Karpas-422 (cell line): ENCODE results near the gene SELE. TPM values are rescaled to one million over a fixed set of nuclear protein-coding genes. Genes with fewer than 3 reads are reported as not detected.

Experiments used
- DNase-seq: peaks from one replicate; pipeline ENCODE4 v3.0.0-alpha.2; 2015
- H2AFZ ChIP-seq: fragments of 200-600 bp; sonication (generic); 2 replicates; pipeline ENCODE4 v1.6.1; 2014; ENCODE audit warnings: antibody characterized with exemption, low read length, mixed read lengths
- H3K27ac ChIP-seq: fragments of 200-600 bp; sonication (generic); 2 replicates; pipeline ENCODE4 v1.5.1; 2014; ENCODE audit warnings: mild to moderate bottlenecking, low read length, moderate library complexity
- H3K27me3 ChIP-seq: fragments of 200-600 bp; sonication (generic); 2 replicates; pipeline ENCODE4 v1.6.1; 2014; ENCODE audit warnings: low read length, mixed read lengths
- H3K36me3 ChIP-seq: fragments of 200-600 bp; sonication (generic); 2 replicates; pipeline ENCODE4 v1.6.1; 2014; ENCODE audit warnings: low read length, mixed read lengths; ENCODE audit not compliant: insufficient read depth
- H3K4me1 ChIP-seq: fragments of 200-600 bp; sonication (generic); 2 replicates; pipeline ENCODE4 v1.6.1; 2014; ENCODE audit warnings: mild to moderate bottlenecking, low read length, mixed read lengths
- H3K4me2 ChIP-seq: fragments of 200-600 bp; sonication (generic); 2 replicates; pipeline ENCODE4 v1.6.1; 2014; ENCODE audit warnings: low read length, low read depth, mild to moderate bottlenecking; ENCODE audit not compliant: poor library complexity, severe bottlenecking
- H3K4me3 ChIP-seq: fragments of 200-600 bp; sonication (generic); 2 replicates; pipeline ENCODE4 v1.5.1; 2014; ENCODE audit warnings: mild to moderate bottlenecking, antibody characterized with exemption, low read length, mixed read lengths
- H3K79me2 ChIP-seq: fragments of 200-600 bp; sonication (generic); 2 replicates; pipeline ENCODE4 v1.6.1; 2014; ENCODE audit warnings: mild to moderate bottlenecking, low read length, mixed read lengths
- H3K9ac ChIP-seq: fragments of 200-600 bp; sonication (generic); 2 replicates; pipeline ENCODE4 v1.6.0; 2014; ENCODE audit warnings: low read length
- H3K9me2 ChIP-seq: fragments of 200-600 bp; sonication (generic), shearing (Covaris generic); replicated peaks from 2 replicates; pipeline ENCODE4 v1.6.0; 2014; ENCODE audit warnings: mild to moderate bottlenecking, low read length, moderate library complexity; ENCODE audit not compliant: insufficient read depth
- H3K9me3 ChIP-seq: fragments of 300-700, 200-600 bp; sonication (generic); 2 replicates; pipeline ENCODE4 v1.6.1; 2014; ENCODE audit warnings: low read length, mixed read lengths
- H4K20me1 ChIP-seq: fragments of 200-600 bp; sonication (generic); 2 replicates; pipeline ENCODE4 v1.6.1; 2014; ENCODE audit warnings: mild to moderate bottlenecking, antibody characterized with exemption, low read length, low read depth; ENCODE audit not compliant: insufficient read depth
- total RNA-seq: library from RNA; depleted of rRNA; stranded (reverse); fragments of >200 nt; shearing (Covaris generic); gene quantifications from 2 replicates; pipeline ENCODE4 v1.2.3, GENCODE V29; 2014; ENCODE audit warnings: low replicate concordance; rRNA removed

The SELE gene, protein sequence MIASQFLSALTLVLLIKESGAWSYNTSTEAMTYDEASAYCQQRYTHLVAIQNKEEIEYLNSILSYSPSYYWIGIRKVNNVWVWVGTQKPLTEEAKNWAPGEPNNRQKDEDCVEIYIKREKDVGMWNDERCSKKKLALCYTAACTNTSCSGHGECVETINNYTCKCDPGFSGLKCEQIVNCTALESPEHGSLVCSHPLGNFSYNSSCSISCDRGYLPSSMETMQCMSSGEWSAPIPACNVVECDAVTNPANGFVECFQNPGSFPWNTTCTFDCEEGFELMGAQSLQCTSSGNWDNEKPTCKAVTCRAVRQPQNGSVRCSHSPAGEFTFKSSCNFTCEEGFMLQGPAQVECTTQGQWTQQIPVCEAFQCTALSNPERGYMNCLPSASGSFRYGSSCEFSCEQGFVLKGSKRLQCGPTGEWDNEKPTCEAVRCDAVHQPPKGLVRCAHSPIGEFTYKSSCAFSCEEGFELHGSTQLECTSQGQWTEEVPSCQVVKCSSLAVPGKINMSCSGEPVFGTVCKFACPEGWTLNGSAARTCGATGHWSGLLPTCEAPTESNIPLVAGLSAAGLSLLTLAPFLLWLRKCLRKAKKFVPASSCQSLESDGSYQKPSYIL
- total RNA-seq: not detected in 2 replicates

- no peak within 1 kb of the TSS for H2AFZ ChIP-seq
- no peaks in the 10 kb centered on the region for H3K27me3 ChIP-seq
- DNase-seq: no peak
- H3K27ac ChIP-seq: no peak within 1 kb of the TSS
- no peaks in the 10 kb centered on the region for H3K4me1 ChIP-seq
- H3K79me2 ChIP-seq: no peaks in the 10 kb centered on the region
- H4K20me1 ChIP-seq: no peaks in the 10 kb centered on the region
- H3K9ac ChIP-seq: no peak within 1 kb of the TSS
- H3K36me3 ChIP-seq: no peaks in the 10 kb centered on the region
- H3K9me2 ChIP-seq: no peaks in the 10 kb centered on the region
- H3K9me3 ChIP-seq: no peaks in the 10 kb centered on the region
- H3K4me2 ChIP-seq: no peak within 1 kb of the TSS
- no peak within 1 kb of the TSS for H3K4me3 ChIP-seq
Observed at GRCh38 chr1:169733924-169734323, at the start of gene SELE. SELE (minus strand) TSS chr1:169734079; CDS start chr1:169733612, 467 bp downstream.

DNA sequence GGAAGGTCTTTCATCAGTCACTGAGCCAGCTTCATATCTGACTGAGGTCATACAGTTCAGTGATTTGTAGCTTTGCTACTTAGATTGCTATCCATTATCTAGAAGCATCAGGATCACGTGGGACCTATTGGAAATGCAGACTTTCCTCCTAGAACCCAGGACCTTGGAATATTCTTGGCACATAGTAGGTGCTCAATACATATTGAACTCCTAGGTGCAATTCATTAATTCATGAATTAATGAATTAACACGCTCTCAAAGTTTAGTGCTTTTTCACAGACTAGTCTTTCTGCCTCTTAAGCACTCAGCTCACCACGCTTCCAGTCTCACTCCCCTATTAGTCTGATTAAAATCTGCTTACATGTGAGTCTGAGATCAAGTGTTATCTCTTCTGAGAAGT, 48.7 kb upstream of the SELE start:
- Histone ChIP-seq H3K9ac (no peak overlapping the region), H3K27me3 (no peaks in the 10 kb centered on the region), H3K4me2 (no peak overlapping the region), H3K4me3 (no peak overlapping the region), H3K27ac (no peak overlapping the region), H3K9me2 (no peaks in the 10 kb centered on the region), H3K9me3 (no peaks in the 10 kb centered on the region), H4K20me1 (no peaks in the 10 kb centered on the region), H3K4me1 (no peaks in the 10 kb centered on the region), H3K36me3 (no peaks in the 10 kb centered on the region), H3K79me2 (no peaks in the 10 kb centered on the region), H2AFZ (no peak overlapping the region)
- DNase-seq: no peak

DNA sequence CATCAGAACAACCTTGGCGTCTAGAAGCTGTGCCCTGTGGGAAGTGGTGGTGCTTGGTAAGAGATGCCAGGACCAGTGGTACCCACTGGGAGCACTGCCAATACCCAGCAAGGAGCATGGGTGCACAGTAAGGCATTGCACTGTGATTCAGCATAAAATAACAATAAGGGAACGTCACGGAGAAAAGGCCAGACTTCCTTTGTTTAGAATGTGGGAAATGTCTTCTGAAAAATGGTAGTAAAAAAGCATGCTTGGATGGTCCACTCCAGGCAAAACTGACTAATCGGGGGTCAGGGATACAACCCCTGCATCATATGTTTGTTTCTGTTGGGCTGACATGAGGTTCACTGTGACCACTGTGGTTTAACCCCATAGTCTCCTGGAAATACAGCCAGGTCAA, 46.1 kb upstream of the SELE start:
- Histone ChIP-seq H3K9ac (no peak overlapping the region), H3K4me3 (no peak overlapping the region), H2AFZ (no peak overlapping the region), H3K79me2 (no peaks in the 10 kb centered on the region), H3K4me2 (no peak overlapping the region), H3K27me3 (no peaks in the 10 kb centered on the region), H3K4me1 (no peaks in the 10 kb centered on the region), H3K27ac (no peak overlapping the region), H3K9me3 (no peaks in the 10 kb centered on the region), H3K9me2 (no peaks in the 10 kb centered on the region), H4K20me1 (no peaks in the 10 kb centered on the region), H3K36me3 (no peaks in the 10 kb centered on the region)
- DNase-seq: no peak

GRCh38 chr1:169779150-169779549, 45.3 kb upstream of the SELE start:
- Histone ChIP-seq H3K79me2 (no peaks in the 10 kb centered on the region), H4K20me1 (no peaks in the 10 kb centered on the region), H3K9me2 (no peaks in the 10 kb centered on the region), H2AFZ (no peak overlapping the region), H3K9ac (no peak overlapping the region), H3K27me3 (no peaks in the 10 kb centered on the region), H3K4me2 (no peak overlapping the region), H3K4me3 (no peak overlapping the region), H3K4me1 (no peaks in the 10 kb centered on the region), H3K36me3 (no peaks in the 10 kb centered on the region), H3K27ac (no peak overlapping the region), H3K9me3 (no peaks in the 10 kb centered on the region)
- no peak for DNase-seq

- Histone ChIP-seq H3K4me2 (no peak overlapping the region), H3K9me3 (no peaks in the 10 kb centered on the region), H2AFZ (no peak overlapping the region), H3K9ac (no peak overlapping the region), H3K4me1 (no peaks in the 10 kb centered on the region), H3K27me3 (no peaks in the 10 kb centered on the region), H3K9me2 (no peaks in the 10 kb centered on the region), H3K27ac (no peak overlapping the region), H3K36me3 (no peaks in the 10 kb centered on the region), H4K20me1 (no peaks in the 10 kb centered on the region), H3K4me3 (no peak overlapping the region), H3K79me2 (no peaks in the 10 kb centered on the region)
- no peak for DNase-seq
Observed at GRCh38 chr1:169776440-169776839, 42.6 kb upstream of the SELE start.

- Histone ChIP-seq H3K27ac (no peak overlapping the region), H3K9ac (no peak overlapping the region), H3K36me3 (no peaks in the 10 kb centered on the region)
Observed at GRCh38 chr1:169768161-169768560, 34.3 kb upstream of the SELE start.

GRCh38 chr1:169765580-169766331, 31.9 kb upstream of the SELE start:
- Histone ChIP-seq H3K27me3 (no peaks in the 10 kb centered on the region), H3K4me1 (no peaks in the 10 kb centered on the region), H3K9ac (no peak overlapping the region), H2AFZ (no peak overlapping the region), H4K20me1 (no peaks in the 10 kb centered on the region), H3K9me3 (no peaks in the 10 kb centered on the region), H3K79me2 (no peaks in the 10 kb centered on the region), H3K36me3 (no peaks in the 10 kb centered on the region), H3K4me2 (no peak overlapping the region), H3K27ac (no peak overlapping the region), H3K4me3 (no peak overlapping the region), H3K9me2 (no peaks in the 10 kb centered on the region)
- DNase-seq: no peak

More at GRCh38 chr1:169768161-169768560, 34.3 kb upstream of the SELE start:
- H4K20me1 ChIP-seq: no peaks in the 10 kb centered on the region
- H3K4me2 ChIP-seq: no peak overlapping the region
- H3K4me1 ChIP-seq: no peaks in the 10 kb centered on the region
- H3K79me2 ChIP-seq: no peaks in the 10 kb centered on the region
- no peak overlapping the region for H2AFZ ChIP-seq
- H3K4me3 ChIP-seq: no peak overlapping the region
- DNase-seq: no peak
- no peaks in the 10 kb centered on the region for H3K9me2 ChIP-seq
- H3K9me3 ChIP-seq: no peaks in the 10 kb centered on the region
- H3K27me3 ChIP-seq: no peaks in the 10 kb centered on the region

GRCh38 chr1:169764919-169765318, 31.0 kb upstream of the SELE start:
- no peak overlapping the region for H3K9ac ChIP-seq

More at GRCh38 chr1:169764919-169765318, 31.0 kb upstream of the SELE start:
- Histone ChIP-seq H3K4me2 (no peak overlapping the region), H4K20me1 (no peaks in the 10 kb centered on the region), H3K9me3 (no peaks in the 10 kb centered on the region), H3K27ac (no peak overlapping the region), H3K4me3 (no peak overlapping the region), H2AFZ (no peak overlapping the region), H3K36me3 (no peaks in the 10 kb centered on the region), H3K27me3 (no peaks in the 10 kb centered on the region), H3K79me2 (no peaks in the 10 kb centered on the region), H3K9me2 (no peaks in the 10 kb centered on the region), H3K4me1 (no peaks in the 10 kb centered on the region)
- no peak for DNase-seq
